NB4 (cell line): ENCODE results near the gene C3orf85.

ENCODE experiments used
- DNase-seq: peaks from one replicate; pipeline ENCODE4 v3.0.0; 2010; ENCODE audit warnings: low read depth
- H3K4me3 ChIP-seq: one replicate; pipeline ENCODE4 v1.5.1; 2011; ENCODE audit warnings: mild to moderate bottlenecking, low read depth, low read length, moderate library complexity
- MYC ChIP-seq: IDR thresholded peaks from 2 replicates; pipeline ENCODE4 v1.6.1; 2011; ENCODE audit warnings: low read depth, low read length
- POLR2A ChIP-seq: IDR thresholded peaks from 2 replicates; pipeline ENCODE4 v1.6.1; 2011; ENCODE audit warnings: mild to moderate bottlenecking; ENCODE audit not compliant: insufficient read length; ENCODE audit errors: extremely low read depth
- TF ChIP-seq, protein P1 (sequence below): IDR thresholded peaks from one replicate; pipeline ENCODE4 v1.5.1; 2012; ENCODE audit warnings: low read depth, low read length
- TF ChIP-seq, protein P2 (sequence below): IDR thresholded peaks from 2 replicates; pipeline ENCODE4 v1.6.1; 2011; ENCODE audit warnings: low read depth, low read length

Gene C3orf85

DNA sequence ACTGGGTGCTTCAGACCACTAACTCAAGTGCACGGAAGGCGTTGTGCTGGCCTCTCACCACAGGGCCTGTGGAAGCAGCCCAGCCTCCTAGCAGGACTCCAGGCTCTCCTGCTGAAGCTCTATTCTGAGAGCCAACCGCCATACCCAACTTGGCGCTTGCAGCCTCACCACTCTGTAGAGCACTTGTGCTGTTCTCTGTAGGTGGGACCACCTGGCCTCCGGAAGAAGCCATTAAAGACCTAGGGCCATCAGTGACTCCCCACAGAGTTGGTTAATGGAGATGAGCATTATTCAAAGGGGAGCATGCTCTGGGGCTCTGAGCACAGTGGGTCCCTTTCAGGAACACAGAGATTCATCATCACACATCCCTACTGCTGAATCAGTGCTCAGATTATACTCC lies 50.9 kb downstream of the C3orf85 start:
- DNase-seq: no peak
- no peak overlapping the region for H3K4me3 ChIP-seq
- TF ChIP-seq MYC: no peak
- TF ChIP-seq, protein P1, sequence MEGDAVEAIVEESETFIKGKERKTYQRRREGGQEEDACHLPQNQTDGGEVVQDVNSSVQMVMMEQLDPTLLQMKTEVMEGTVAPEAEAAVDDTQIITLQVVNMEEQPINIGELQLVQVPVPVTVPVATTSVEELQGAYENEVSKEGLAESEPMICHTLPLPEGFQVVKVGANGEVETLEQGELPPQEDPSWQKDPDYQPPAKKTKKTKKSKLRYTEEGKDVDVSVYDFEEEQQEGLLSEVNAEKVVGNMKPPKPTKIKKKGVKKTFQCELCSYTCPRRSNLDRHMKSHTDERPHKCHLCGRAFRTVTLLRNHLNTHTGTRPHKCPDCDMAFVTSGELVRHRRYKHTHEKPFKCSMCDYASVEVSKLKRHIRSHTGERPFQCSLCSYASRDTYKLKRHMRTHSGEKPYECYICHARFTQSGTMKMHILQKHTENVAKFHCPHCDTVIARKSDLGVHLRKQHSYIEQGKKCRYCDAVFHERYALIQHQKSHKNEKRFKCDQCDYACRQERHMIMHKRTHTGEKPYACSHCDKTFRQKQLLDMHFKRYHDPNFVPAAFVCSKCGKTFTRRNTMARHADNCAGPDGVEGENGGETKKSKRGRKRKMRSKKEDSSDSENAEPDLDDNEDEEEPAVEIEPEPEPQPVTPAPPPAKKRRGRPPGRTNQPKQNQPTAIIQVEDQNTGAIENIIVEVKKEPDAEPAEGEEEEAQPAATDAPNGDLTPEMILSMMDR: no peak
- TF ChIP-seq POLR2A: no peak
- TF ChIP-seq, protein P2, sequence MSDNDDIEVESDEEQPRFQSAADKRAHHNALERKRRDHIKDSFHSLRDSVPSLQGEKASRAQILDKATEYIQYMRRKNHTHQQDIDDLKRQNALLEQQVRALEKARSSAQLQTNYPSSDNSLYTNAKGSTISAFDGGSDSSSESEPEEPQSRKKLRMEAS: no peak

DNA sequence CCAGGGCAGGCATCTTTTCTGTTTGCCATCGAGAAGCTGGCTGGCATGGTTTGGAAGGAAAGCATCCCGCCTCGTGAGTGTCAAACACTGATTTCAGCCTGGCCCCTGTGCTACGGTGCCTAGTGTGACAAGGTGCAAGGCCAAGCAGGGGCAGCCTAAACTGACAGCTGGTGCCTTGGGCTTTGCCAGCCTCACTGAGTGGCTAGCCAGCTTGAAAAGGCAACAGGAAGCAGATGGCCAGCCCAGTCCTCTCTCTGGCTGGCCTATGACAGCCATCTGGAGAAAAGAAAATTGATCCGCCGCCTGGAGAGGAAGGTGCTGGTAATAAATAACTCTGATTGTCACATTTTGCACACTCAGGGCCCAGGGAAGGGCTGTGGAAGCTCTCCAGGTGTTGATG lies 52.2 kb downstream of the C3orf85 start:
- TF ChIP-seq, protein P2: no peak
- no peak for TF ChIP-seq MYC
- DNase-seq: no peak
- no peak overlapping the region for H3K4me3 ChIP-seq

DNA sequence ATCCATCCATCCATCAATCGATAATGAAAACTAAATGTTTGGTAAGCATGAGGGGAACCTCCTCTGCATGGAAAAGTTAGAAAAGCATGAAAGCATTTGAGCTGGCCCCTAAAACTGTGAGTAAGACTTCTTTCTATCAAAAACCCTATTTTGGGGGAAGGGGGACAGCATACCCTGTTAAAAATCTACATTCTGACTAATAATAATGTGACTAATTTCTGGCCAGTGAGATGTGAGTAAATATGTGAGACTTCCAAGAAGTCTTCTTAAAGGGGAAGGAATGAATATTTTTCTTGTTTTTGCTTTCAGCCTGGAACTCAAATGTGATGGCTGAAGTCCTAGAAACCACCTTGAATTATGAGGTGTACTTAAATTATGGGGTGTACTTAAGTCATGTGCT lies 54.9 kb downstream of the C3orf85 start:
- H3K4me3 ChIP-seq: no peak overlapping the region
- no peak for DNase-seq
- TF ChIP-seq MYC (no peak), POLR2A (no peak)
- TF ChIP-seq, protein P2: no peak
- TF ChIP-seq, protein P1: no peak

DNA sequence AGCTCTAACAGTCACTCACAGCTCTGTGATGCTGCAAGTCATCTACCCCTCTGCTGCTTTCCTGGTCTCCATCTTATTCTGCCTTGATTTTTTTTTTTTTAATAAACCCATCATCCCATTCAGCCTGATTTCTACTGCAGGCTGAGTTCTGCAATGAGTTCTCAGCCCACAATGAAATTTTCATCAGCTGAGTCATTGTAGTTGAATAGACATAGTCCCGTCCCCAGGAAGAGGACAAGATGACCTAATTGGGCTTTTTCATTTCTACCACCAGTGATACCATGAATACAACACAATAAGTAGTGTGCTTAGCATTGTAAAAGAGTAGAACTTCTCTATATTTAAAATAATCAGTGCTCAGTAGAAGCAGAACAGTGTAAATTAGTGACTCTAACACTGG lies 59.3 kb downstream of the C3orf85 start:
- DNase-seq: no peak
- no peak for TF ChIP-seq POLR2A
- TF ChIP-seq, protein P2: no peak
- no peak for TF ChIP-seq MYC
- TF ChIP-seq, protein P1: no peak
- H3K4me3 ChIP-seq: no peak overlapping the region
